ENCODE measurements around the gene LNX1.
"Not testable (repeated sequence)": the region's sequence is repeated elsewhere in the genome, so short reads cannot be mapped to it uniquely, and the experiment has no call there.

The LNX1 gene

DNA sequence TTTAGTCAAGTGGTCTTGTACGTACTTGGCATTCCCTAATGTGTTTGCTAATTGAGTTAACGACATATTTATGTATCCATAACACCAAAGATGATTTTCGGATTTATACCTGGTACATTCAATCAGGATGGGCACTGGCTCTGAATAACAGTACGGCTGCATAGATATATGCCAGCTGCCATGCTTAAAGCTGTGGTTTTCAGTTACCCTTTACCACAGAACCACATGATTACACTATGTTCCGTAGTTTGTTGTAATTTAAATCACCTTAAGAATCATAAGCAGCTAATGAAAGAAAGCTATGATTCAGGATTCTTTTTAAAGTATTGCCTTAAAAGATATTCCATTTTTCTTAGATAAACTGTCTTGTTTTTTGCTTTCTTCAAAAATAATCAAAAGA lies 160.2 kb downstream of the LNX1 start:
- H3K27ac Mint-ChIP-seq, result no peak overlapping the region
- H3K27me3 Mint-ChIP-seq, result no peaks in the 10 kb centered on the region
- peaks cover 18% of the 10 kb centered on the region for H3K4me1 Mint-ChIP-seq (ENCODE audit: low read depth)
- no peak overlapping the region for H3K4me3 Mint-ChIP-seq
- peaks cover 11% of the 10 kb centered on the region for H3K36me3 Mint-ChIP-seq
- no peaks in the 10 kb centered on the region for H3K9me3 Mint-ChIP-seq (ENCODE audit: low read depth)

DNA sequence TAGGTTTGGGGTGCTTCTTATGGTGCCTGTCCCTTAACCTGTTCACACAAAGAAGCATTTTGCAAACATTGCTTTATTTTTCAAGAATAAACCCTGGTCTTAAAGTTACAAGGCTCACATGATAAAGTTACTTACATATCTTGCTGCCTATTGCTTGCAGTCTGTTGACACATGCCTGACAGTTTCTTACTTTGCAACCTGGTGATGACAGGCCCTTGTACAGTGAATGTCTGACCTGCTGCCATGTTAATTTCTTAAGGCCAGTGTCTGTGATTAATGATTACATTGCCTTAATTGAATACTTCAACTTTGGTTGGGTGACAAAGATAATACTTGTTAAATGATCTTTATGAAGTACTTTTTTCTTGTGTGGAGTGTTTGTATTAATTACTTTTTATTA lies 163.9 kb downstream of the LNX1 start:
- Mint-ChIP-seq H3K27me3 (no peaks in the 10 kb centered on the region), H3K4me1 (ENCODE audit: low read depth) (peaks cover 29% of the 10 kb centered on the region), H3K36me3 (peaks cover 11% of the 10 kb centered on the region), H3K9me3 (ENCODE audit: low read depth) (no peaks in the 10 kb centered on the region), H3K4me3 (no peak overlapping the region), H3K27ac (no peak overlapping the region)

DNA sequence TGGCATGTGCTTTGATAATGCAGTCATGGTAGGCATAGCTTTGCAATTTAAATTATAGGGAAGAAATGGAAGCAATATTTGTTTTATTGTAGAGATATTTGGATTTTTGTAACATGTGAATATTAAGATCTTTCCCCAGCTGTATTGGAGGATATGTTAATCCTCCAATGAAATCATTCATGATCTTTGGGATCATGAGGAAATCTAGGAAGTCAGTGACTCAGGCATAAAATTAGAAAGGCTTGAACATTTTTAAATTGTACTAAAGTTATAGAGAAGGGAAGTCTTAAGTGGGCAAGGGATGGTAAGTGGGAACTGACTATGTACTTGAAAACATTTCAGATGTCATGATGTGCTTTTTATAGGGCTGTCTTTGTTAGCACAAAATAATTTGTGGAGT lies 167.0 kb downstream of the LNX1 start:
- Mint-ChIP-seq H3K9me3 (ENCODE audit: low read depth) (no peaks in the 10 kb centered on the region), H3K36me3 (peaks cover 3% of the 10 kb centered on the region), H3K4me1 (ENCODE audit: low read depth) (peaks cover 16% of the 10 kb centered on the region), H3K4me3 (no peak overlapping the region), H3K27me3 (no peaks in the 10 kb centered on the region), H3K27ac (no peak overlapping the region)

DNA sequence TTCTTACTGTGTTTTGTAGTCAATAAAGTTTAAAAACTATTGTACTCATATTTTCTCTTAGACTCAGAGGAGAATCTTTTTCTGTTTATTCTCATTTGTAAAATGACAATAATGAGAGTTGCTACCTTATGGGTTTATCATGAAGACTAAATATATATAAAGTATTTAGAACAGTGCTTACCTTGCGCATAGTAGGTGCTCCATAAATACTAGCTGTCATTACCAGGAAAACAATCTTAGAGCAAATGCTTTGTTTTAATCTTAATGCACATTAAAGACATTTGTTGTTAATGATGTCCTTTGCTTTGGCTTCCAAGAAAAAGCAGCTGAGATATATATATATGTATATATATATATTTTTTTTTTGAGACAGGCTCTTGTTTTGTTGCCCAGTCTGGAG lies 168.9 kb downstream of the LNX1 start:
- Mint-ChIP-seq H3K27me3 (no peaks in the 10 kb centered on the region), H3K27ac (no peak overlapping the region), H3K4me3 (no peak overlapping the region), H3K9me3 (ENCODE audit: low read depth) (no peaks in the 10 kb centered on the region), H3K36me3 (peaks cover 2% of the 10 kb centered on the region), H3K4me1 (ENCODE audit: low read depth) (peaks cover 19% of the 10 kb centered on the region)

DNA sequence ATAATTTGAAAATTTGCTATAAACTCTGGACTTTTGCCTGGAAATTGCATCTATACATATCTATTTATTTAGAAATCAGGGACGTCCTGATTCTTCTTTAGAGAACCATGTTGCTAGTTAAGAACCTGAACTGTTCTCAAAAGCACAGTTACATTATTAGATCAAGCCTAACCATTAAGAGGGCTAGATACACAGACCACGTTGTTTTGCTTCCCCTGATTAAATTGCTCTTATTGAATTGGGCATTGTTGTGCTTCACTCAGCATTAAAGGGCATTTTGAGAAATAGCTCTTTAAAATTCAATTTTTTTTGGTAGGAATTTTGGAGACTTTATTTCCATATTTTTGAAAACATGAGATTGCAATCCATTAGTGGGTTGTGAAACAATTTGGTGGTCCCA lies 169.5 kb downstream of the LNX1 start:
- no peak overlapping the region for H3K27ac Mint-ChIP-seq
- peaks cover 19% of the 10 kb centered on the region for H3K4me1 Mint-ChIP-seq (ENCODE audit: low read depth)
- H3K36me3 Mint-ChIP-seq, result peaks cover 2% of the 10 kb centered on the region
- no peaks in the 10 kb centered on the region for H3K27me3 Mint-ChIP-seq
- H3K4me3 Mint-ChIP-seq, result no peak overlapping the region
- no peaks in the 10 kb centered on the region for H3K9me3 Mint-ChIP-seq (ENCODE audit: low read depth)

DNA sequence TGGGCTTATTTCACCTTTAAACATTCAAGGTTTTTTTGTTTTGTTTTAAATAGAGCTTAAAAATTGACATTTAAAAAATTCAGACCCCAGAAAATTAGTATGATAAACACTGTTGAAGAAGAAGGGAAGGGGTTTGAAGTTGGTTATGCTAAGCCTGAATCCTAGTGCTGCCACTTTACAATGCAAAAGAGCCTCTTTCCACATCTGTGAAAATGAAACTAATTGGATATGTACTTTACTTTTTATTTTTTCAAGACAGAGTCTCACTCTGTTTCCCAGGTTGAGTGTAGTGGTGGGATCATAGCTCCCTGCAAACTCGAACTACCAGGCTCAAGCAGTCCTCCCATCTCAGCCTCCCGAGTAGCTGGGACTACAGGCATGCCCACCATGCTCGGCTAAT lies 172.1 kb downstream of the LNX1 start:
- Mint-ChIP-seq H3K36me3 (peaks cover 10% of the 10 kb centered on the region), H3K4me1 (ENCODE audit: low read depth) (peaks cover 25% of the 10 kb centered on the region), H3K27ac (no peak overlapping the region)

DNA sequence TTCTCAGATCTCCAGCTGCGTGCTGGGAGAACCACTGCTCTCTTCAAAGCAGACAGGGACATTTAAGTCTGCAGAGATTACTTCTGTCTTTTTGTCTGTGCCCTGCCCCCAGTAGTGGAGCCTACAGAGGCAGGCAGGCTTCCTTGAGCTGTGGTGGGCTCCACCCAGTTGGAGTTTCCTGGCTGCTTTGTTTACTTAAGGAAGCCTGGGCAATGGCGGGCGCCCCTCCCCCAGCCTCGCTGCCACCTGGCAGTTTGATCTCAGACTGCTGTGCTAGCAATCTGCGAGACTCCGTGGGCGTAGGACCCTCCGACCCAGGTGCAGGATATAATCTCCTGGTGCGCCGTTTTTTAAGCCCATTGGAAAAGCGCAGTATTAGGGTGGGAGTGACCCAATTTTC lies 181.8 kb downstream of the LNX1 start:
- peaks cover 59% of the 10 kb centered on the region for H3K4me1 Mint-ChIP-seq (ENCODE audit: low read depth)

More for the DNA sequence above, 172.1 kb downstream of the LNX1 start:
- H3K4me3 Mint-ChIP-seq, result no peak overlapping the region
- H3K27me3 Mint-ChIP-seq, result no peaks in the 10 kb centered on the region
- H3K9me3 Mint-ChIP-seq (ENCODE audit: low read depth), result no peaks in the 10 kb centered on the region

More for the DNA sequence above, 181.8 kb downstream of the LNX1 start:
- peaks cover 28% of the 10 kb centered on the region for H3K36me3 Mint-ChIP-seq
- not testable (repeated sequence) for H3K4me3 Mint-ChIP-seq; H3K27ac Mint-ChIP-seq; H3K27me3 Mint-ChIP-seq; H3K9me3 Mint-ChIP-seq (ENCODE audit: low read depth)

Measured in activated naive CD8-positive, alpha-beta T cell (primary cell).